ENCODE measurements around the gene SLC22A17.
A peak's percentile ranks its signal among the peaks of the same experiment; 100 is the strongest.

Gene SLC22A17

DNA sequence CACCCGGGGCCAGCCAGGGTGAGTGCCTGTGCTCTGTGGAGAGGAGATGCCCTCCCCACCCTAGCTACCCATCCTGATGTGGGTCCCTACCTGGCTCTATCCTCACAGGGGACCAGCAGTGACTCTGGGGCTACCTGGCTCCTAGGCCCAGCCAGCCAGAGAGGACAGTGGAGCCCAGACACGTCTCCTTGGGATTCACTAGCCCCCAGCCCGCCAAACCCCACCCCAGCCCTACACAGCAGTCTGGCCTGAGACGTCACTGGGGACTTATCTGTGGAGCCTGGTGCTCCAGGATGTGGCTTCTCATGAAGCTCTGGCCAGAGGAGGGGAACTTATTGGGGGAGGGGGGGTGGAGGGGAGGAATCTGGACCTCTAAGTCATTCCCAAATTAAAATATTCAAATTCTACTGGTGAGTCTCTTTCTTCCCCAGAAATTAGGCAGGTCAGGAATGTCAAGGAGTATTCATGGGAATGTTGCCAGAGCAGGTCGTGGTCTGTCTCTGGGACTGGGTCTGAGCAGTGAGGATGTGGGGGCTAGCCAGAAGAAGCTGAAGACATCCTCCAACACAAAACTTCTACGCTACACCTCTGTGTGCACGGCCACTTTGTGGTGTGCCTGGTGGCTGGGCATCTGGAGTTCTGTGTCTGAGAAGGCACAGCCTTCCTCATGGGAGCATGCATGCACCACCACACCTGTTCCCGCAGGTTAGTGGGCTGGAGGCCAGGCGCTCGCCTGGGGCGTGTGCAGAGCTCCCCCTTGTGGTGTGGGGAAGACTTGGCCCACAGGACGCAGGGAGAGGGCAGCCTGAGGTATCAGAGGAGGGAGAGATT is 26.9 kb upstream of the SLC22A17 start:
- CTCF ChIA-PET = interaction anchor here (0.6 to 5.5 kb wide), 52 partner anchors 9 to 373 kb away, joined by 3 to 54 read pairs (median 5); partner anchors contain the start of genes CEBPE, DHRS2, IL25 and PABPN1
- DNase-seq (ENCODE audit: extremely low spot score) = peak; percentile 86
- peak; percentile 92 for TF ChIP-seq CTCF (IDR thresholded peaks at IDR 0.05; ENCODE audit: control extremely low read depth, extremely low read depth, low read depth, missing control alignments)
- POLR2A ChIA-PET = no interaction called here

DNA sequence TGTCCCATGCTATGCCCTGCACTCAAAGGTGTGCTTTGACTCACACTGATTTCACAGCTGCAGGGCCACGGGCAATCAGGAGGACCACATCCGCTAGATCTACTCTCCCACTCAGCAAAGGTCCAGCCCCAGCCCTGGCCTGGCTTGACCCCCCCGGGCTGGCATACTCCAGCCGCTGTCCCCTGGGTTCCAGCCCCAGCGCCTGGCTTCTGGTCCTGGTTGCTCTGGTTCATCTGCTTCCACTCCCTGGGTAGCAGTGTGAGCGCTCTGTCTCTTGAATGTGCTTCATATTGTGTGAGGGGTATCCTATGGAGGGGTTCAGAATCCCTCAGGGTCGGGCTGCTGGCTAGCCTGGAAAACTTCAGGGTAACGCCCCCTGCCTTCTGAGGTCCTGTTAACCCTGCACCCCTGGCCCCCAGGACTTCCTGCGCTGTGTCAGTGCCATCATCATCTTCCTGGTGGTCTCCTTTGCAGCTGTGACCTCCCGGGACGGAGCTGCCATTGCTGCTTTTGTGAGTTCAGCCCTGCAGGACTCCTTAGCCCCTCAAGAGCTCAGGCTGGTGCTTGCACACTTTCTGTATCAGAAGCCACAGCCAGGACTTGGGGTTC is 26.0 kb upstream of the SLC22A17 start:
- no peak for TF ChIP-seq CTCF (IDR thresholded peaks at IDR 0.05; ENCODE audit: control extremely low read depth, extremely low read depth, low read depth, missing control alignments)
- POLR2A ChIA-PET = no interaction called here
- CTCF ChIA-PET = interaction anchor here (0.6 to 5.5 kb wide), 18 partner anchors 9 to 372 kb away, joined by 3 to 54 read pairs (median 14); partner anchors contain the start of genes CEBPE, IL25, PABPN1 and SLC22A17
- DNase-seq (ENCODE audit: extremely low spot score) = no peak

DNA sequence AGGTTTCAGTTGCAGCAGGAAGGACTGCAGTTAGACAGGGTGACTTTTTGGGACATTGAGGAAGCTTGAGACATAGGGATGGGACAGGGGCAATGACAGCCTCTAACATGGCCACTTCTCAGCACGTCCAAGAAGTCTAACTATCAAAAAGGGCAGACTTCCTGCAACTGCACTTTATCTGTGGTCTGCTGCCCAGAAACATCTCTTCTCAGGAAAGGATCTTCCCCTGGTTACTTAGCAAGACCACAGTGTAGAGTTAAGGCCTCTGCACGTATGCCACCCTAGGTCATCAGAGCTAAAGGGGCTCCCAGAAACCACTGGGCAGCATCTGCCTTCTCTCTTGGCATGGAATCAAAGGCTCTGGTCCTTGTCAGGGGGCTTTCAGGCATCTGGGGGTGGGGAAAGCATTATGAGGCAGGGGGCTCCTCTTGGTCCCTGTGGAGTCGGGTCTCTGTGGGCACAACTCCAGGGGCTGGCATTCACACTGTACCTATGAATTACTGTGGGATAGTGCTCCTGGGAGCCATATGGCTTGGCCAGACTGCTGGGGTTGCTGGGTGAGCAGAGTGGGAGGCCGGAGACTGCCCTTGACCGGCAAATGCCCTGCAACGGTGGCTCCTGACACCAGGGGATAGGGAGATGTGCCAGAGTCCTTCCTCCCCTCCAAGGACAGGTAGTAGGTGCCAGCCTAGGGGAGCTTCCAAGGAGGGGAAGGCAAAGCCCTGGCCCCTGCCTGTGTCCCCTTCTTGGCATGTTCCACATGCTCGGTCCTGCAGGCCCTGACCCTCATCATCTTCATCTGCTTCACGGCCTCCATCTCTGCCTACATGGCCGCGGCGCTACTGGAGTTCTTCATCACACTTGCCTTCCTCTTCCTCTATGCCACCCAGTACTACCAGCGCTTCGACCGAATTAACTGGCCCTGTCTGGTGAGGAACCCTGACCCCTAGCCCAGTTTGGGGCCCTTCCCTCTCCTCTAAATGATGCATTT is 25.2 kb upstream of the SLC22A17 start:
- POLR2A ChIA-PET = no interaction called here
- DNase-seq (ENCODE audit: extremely low spot score) = no peak
- CTCF ChIA-PET = interaction anchor here (1.3 to 5.5 kb wide), 10 partner anchors 8 to 259 kb away, joined by 3 to 54 read pairs (median 16); partner anchors contain the start of genes CEBPE, IL25 and PABPN1
- no peak for TF ChIP-seq CTCF (IDR thresholded peaks at IDR 0.05; ENCODE audit: control extremely low read depth, extremely low read depth, low read depth, missing control alignments)

GRCh38 chr14:23377198-23377550 is 24.5 kb upstream of the SLC22A17 start:
- CTCF ChIA-PET = interaction anchor here (1.1 to 5.5 kb wide), 5 partner anchors 11 to 256 kb away, joined by 3 to 54 read pairs (median 11); no protein-coding TSS in a partner anchor
- no peak for DNase-seq (ENCODE audit: extremely low spot score)
- no peak for TF ChIP-seq CTCF (IDR thresholded peaks at IDR 0.05; ENCODE audit: control extremely low read depth, extremely low read depth, low read depth, missing control alignments)
- POLR2A ChIA-PET = no interaction called here

DNA sequence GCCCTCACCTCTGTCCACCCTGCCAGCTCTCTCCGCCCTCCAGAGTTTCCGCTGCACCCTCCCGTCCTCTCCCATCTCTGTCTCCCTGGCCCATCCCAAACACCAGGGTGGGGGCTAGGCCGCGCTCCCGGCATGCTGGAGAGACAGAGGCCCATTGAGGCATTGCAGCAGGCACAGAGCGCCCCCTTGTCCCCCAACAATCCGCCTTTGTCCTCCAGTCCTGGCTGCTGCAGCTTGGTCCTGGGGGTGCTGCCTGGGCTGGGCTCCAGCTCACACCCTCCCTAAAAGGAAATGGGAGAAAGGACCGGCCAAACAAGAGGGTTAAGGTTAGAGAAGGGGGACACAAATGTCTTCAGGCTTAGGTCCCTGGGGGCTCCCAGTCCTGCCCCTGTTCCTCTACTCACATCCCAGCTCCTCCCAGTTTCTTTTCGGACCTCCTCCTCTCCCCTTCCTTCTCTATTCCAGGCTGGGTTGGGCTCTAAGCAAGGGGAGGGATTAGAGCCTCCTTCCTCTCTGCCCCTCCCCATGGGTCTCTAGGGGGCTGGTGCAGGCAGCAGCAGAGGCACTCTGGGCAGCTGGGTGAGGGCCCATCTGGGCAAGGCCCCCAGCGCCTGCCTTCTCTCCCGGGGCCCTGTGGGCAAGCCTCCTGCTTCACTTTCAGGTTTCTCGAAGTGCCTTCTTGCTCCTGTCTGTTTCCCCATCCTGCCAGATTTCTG is 24.0 kb upstream of the SLC22A17 start, which contains the start of gene CMTM5:
CMTM5 (plus strand) TSS at position 565 of the 716 bp plus-strand sequence. CDS start 206 bp downstream, outside the sequence.
- no peak for DNase-seq (ENCODE audit: extremely low spot score)
- no peak for TF ChIP-seq CTCF (IDR thresholded peaks at IDR 0.05; ENCODE audit: control extremely low read depth, extremely low read depth, low read depth, missing control alignments)
- ChIA-PET POLR2A (no interaction called here), CTCF (interaction anchor here (1.1 to 5.5 kb wide), 5 partner anchors 12 to 256 kb away, joined by 3 to 54 read pairs (median 11); no protein-coding TSS in a partner anchor)
